HK-2 (cell line): ENCODE measurements around the gene STK24.

ENCODE experiments used
- DNase-seq: peaks from one replicate; pipeline ENCODE4 v3.0.0-alpha.2; 2018; ENCODE audit not compliant: unreplicated experiment

Gene STK24

GRCh38 chr13:98490195-98490836 lies 86.6 kb downstream of the STK24 start:
- no peak for DNase-seq

DNA sequence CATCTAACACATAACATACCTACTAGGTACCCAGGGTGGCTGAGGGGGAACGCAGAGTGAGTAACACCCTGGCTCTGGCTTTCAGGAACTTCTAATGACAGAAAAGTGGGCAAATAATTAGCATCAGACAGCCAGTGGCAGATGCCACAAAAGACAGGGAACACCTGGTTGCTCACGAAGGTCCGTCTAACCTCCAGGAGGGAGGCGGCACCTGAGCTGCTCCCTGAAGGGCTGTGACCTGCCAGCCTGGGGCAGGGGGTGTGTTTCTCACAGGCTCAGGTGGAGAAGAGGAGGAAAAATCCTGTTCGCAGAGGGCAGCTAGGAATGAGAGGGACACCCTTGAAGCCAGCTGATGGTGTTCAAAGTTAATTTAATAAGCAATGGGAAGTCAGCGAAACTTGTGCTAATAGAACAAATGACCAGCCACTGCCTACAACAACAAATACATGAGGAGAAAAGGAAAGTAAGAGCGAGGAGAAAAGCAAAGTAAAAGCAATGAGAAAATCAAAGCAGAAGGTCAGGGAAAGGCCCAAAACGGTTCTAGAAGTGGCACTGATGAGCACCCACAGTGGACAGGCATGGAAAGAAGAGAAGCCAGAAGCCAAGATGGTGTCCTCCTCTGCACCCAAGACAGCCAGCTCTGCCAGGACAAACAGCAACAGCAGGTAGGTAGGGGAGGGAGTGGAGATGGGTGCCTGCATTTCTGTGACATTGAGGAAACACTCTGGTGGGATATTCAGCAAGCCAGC lies 87.3 kb downstream of the STK24 start:
- DNase-seq, result no peak

DNA sequence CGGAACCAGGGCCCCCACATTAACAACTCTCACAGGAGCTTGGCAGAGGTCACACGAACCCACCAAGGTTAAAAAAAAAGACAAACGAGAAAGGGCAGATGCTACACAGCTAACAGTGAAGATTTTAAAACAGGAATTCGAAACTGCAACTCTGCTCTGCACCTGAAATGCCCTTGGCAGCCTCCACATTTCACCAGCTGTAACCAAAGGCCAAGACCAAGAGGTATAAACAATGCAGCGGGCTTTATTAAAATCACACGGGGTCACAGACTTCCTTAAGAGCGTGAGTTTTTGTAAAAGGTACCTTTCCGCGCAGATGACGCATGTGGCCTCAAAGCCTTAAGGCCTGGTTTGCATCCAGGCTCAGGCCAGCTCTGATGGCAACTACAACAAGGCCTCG lies 88.2 kb downstream of the STK24 start:
- no peak for DNase-seq

- DNase-seq, result no peak
Measured at GRCh38 chr13:98487522-98487921, 89.4 kb downstream of the STK24 start.

DNA sequence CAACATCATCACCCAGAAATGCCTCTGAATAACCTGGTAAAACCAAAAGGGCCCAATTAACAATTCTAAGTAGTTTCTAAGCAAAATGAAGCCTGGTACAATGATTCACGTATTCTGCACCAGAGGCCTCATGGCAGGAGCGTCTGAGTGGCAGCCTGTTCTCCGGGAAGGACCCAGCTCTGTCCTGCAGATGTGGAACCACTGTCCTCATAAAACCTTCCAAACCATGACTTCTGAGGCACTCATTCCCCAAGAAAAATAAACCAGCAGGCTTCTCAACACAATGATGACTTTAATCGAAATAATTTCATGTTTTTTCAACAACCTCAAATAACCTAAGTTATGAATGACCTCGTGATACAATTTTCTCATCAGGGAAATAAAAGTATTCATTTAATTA lies 89.9 kb downstream of the STK24 start:
- no peak for DNase-seq

DNA sequence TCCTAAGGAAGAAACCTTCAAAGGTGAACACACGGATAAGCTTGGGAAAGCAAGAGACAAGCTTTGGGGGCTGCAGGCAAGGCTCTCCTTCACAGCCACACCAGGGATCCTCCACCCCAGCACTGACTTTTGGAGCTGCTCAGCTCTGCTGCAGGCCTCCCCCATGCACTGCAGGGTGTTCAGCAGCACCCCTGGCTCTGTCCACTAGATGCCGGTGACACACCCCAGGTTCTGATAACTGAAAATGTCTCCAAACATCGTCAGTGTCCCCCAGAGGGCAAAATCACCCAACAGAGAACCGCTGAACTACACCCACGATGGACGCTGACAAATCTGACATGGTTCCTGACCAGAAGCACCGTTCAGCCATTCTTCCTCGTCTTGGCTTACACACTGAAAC lies 90.5 kb downstream of the STK24 start:
- DNase-seq, result no peak

- no peak for DNase-seq
Measured at GRCh38 chr13:98485561-98485960, 91.3 kb downstream of the STK24 start.

- peak; percentile 85 for DNase-seq
Measured at GRCh38 chr13:98484289-98485219, 92.4 kb downstream of the STK24 start.

- no peak for DNase-seq
Measured at GRCh38 chr13:98483601-98484288, 93.2 kb downstream of the STK24 start.

GRCh38 chr13:98482476-98483444 lies 94.1 kb downstream of the STK24 start:
- peak; percentile 37 for DNase-seq

DNA sequence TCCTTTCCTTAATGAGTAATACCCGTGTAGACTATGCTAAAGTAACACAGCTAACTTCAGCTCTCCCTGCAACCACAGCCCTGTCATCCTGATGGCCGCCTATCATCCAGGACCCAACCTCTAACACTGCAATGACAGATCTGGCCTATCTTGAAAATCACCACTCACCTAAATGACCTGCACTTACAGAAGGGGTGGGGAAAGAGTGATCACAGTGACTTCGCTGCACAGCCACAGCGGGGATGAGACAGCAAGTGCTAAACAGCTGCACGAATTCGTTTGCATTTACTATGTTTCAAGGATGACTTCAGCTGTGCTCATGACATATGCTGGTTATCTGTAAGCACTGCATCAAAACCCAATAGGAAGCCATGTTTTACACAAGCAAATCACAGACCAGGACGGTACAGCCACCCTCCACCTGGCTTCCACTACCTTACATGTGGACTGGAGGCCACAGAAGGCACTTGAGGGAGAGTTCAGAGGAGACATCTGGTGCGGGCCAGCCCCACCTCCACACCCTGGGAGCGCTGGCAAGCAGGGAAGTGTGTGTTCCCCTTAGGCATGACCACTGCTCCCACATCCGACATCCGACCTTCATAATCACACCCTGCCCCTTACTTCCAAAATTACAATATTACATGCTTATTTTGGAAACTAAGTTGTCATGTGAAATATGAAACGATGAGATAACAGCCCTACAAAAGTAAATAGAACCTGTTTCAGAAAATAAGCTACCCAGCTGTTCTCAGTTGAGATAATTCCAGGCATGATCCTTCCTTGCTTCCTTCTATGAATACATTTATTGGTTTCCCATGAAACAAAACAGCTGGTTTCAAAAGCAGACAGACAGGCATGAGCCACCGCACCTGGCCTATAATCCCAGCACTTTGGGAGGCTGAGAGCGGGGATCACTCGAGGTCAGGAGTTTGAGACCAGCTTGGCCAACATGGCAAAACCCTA lies 95.7 kb downstream of the STK24 start:
- no peak for DNase-seq

DNA sequence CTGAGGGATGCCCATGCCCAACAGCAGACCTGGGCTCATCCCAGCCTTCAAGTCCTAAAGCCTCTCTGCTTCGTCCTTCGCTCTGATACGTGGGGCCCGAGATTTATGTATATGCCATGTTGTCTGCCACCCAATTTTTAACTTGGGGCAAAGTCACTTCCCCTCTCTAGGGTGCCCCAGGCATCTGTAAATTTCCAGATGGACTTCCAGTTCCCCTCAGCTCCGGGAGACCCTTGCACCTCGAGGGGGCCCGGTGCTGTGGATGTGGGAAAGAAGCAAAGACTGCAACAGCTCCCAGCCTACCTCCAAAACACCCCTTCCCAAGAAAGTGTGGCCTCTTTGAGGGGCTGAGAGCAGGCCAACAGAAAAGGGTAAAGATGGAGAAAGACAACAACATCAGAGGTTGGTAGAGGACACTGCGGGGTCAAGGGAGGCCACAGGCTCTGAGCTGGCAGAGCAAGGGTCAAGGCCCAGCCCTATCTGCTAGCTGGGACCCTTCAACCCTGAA lies 97.4 kb downstream of the STK24 start:
- DNase-seq, result no peak

- DNase-seq, result peak; percentile 62
Measured at GRCh38 chr13:98478189-98479129, 98.4 kb downstream of the STK24 start.

GRCh38 chr13:98476538-98476966 lies 100.4 kb downstream of the STK24 start:
- DNase-seq, result peak; percentile 78

- no peak for DNase-seq
Measured at GRCh38 chr13:98476106-98476505, 100.8 kb downstream of the STK24 start.

- DNase-seq, result no peak
Measured at GRCh38 chr13:98475522-98475921, 101.4 kb downstream of the STK24 start.

DNA sequence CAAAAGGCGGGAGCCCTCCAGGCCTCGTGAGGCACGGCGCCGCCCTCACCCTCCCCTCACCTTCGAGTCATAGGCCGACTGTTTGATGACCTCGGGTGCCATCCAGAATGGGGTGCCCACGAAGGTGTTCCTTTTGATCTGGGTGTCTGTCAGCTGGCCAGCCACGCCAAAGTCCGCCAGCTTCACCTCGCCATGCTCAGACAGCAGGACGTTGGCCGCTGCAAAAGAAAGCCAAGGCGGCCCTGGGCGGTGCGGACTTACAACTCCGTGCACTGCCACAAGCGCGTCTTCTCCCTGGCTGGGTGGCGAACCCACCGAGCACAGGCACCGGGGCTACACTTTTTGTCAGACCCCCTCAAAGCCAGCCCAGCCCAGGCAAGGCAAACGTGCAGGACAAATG lies 102.1 kb downstream of the STK24 start:
- DNase-seq, result no peak

GRCh38 chr13:98474292-98474691 lies 102.6 kb downstream of the STK24 start:
- no peak for DNase-seq
